GM21576 (cell line): ENCODE measurements around the gene CROCC.

ENCODE experiments used
- ATAC-seq: cut with Tn5 transposase; IDR thresholded peaks from one replicate; pipeline ENCODE4 v1.9.1; 2021; ENCODE audit warnings: mild to moderate bottlenecking, moderate library complexity; ENCODE audit not compliant: unreplicated experiment

CROCC gene

DNA sequence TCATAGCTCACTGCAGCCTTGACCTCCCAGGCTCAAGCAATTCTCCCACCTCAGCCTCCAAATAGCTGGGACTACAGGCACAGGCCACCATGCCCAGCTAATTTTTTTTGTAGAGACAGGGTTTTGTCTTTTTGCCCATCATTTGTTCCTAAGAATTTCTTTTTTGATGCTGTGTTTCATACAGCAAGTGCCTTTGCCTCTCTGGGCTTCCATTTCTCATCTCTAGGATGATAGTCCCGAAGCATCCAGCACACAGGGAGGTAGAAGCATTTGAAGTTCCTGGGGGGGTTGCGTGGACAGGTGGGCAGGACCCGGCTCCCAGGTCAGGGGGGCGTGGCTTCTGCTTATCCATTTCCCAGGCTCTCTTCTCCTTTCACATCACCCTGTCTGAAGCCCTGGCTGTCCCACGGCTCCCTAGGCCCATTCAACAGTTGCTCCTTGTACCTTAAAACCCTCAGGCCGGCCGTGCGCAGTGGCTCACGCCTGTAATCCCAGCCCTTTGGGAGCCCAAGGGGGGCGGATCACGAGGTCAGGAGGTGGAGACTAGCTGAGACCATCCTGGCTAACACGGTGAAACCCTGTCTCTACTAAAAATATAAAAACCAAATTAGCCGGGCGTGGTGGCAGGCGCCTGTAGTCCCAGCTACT, 86.6 kb downstream of the CROCC start:
- no peak for ATAC-seq

DNA sequence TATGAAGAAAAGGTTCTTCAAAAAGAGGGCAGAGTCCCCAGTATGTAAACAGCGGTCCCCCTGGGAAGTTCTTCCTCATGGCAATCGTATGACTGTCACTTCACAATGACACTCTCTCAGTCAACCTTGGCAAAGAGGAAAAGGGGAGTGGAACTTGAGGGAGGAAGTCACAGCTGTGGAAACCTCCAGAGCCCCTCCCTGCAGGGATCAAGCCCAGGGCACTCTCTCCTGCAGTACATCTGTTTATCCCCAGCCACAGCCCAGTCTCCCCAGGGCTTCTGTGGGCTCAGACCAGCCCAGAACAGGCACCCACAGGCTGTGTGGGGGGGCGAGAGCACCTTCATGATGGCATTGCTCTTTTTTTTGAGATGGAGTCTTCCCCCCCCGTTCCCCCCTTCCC, 88.0 kb downstream of the CROCC start:
- no peak for ATAC-seq

DNA sequence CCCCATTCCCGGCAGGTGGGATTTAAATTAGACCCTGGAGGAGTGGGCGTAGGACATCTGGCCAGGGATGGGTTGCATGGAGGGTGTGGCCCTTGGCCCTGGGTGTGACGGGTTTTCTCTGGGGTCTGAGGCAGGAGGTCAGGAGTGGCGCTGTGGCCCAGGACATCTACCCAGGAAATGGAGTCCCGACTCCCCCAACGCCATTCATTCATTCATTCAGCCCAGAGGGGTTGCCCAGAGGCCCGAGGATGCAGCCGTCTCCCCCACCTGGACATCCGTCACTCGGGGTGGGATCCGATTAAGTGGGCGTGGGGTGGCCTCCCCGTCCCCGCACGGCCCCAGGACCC, 89.3 kb downstream of the CROCC start:
- no peak for ATAC-seq

DNA sequence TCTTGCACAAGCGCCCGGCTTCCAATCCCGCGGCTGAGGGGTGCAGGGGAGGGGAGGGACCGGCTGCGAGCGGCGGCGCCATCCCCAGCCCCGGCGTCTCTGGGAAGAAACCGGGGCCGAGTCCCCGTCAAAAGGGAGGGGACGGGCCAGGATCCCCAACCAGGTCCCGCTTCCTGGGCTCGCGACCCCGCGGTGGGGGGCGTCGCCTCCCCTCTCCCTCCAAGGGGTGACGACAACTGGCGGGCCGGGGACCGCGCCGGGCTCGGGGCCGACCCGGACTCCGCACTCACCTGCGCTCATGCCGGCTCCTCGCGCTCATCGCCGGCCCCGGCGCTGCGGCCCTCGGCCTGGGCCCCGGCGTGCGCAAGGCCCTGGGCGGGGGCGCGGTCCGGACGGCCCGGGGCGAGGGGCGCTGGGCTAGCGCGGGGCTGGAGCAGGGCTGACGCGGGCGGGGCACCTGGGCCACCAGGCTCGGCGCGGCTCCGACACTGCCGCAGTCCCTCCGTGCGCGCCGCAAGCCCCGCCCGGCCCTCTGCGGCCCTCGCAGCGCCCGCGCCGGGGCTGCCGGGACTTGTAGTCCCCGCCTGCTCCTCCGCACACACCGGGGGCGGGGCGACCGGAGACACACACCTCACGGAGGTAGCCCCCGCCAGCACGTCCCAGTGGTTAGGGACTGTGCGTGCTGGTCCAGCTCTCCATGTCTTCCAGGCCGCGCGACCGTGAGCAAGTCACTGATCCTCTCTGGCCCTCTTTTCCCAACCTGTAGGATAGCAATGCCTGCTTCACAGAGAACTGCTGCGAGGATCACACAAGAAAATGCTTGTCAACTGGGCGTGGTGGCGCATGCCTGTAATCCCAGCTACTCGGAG, 89.9 kb downstream of the CROCC start, which contains the start of gene ATP13A2:
TSS of gene ATP13A2 (minus strand) at position 490 of the 869 bp plus-strand sequence. CDS start at position 300, 190 bp downstream.
- peak; percentile 79 for ATAC-seq

DNA sequence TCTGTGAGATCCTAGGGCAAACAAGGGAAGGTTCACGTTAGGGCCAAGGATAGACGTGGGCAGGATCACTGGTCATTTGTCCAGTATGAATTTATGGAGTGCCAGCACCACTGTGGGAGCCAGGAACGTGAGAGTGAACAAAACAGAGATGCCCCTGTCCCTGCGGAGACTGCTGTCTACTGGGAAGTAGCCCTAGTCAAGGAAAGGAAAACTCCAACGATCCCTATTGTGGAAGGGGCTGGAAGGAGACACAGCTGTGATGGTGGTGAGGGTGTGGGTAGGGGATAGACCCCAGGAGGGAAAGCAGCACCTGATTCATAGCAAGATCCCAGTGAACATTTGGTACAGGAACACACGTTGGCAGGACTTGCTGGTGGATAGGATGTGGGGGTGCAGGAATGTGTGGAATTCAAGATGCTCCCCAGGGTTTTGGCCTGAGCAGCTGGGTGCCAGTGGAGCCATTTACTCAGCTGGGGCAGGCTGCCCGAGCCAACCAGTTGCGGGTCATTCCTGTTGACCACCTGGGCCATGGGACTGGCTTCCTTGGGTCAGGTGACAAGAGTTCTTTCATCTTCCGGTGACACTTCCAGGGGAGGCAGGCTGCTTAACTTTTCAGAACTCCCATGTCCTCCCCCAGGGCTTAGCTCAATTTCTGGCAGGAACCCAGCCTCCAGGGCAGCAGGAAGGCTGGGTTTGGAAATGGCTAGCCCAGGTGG, 91.2 kb downstream of the CROCC start:
- ATAC-seq: no peak

DNA sequence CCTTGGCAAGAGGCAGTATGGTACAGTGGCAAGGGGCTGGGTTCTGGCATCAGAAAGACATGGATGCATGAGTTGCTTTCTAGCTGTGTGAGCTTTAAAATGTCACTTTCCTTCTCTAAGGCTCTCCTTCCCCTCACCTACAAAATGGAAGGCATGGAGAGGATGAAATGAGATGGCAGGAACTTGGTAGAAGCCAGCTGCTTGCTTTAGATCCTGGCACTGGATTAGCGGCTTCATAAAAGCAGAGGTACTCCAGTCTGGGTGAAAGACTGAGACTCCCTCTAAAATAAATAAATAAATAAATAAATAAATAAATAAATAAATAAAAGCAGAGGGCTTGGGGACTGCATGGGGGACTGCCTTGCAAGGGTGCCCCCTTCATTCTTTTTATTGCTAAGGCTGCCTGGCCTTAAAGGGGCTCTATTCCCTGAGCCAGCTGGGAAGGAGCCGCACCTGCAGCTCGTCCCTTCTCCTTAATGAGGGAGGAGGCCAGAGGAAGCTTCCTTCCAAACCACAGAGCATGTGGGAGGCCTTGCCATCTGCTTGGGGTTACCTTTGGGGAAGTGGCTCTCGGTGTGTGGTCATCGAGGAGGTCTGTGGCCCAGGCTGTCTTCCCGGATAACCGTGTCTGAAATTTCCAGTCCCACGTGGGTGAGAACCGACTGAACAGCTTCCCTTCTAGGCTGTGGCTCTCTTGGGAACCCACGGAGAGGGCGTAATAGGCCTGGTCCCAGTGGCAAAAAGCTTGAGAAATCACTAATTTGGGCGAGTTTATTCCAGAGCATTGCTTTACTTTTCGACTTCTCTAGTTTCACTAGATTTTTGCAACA, 92.0 kb downstream of the CROCC start:
- ATAC-seq: no peak

DNA sequence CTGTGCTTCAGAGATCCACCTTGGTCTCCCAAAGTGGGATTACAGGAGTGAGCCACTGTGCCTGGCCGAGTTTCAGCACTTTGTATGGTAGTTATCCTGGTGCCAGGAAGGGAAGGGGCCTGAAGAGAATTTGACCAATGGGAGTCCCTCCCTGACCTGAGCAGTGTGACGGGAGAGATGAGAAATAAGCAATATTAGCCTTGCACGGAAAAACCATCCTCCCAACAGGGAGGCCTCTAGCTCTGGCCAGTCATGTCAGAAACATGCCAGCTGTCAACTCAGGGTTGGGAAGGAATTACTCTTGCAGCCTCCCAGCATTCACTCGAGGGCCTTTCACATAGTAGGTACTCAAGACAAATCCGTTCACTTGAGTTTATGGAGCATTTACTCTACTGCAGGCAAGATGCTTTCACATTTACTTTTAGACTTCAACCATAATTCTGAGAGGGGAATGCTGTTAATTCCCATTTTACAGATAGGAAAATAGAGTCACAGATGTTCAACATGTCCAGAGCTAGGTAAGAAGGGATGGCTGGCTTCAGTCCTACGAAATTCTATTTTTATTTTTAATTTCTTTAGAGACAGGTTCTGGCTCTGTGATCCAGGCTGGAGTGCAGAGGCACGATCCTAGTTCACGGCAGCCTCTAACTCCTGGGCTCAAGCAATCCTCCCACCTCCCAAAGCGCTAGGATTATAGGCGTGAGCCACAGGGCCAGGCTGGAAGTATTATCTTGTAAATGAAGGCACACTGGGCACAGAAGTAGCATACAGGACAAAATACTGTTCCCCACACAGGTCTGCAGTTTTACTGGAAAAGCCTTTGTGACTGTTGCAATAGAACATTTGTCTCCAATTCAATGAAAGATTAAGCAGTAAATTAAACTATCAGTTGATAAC, 93.2 kb downstream of the CROCC start:
- ATAC-seq: no peak

DNA sequence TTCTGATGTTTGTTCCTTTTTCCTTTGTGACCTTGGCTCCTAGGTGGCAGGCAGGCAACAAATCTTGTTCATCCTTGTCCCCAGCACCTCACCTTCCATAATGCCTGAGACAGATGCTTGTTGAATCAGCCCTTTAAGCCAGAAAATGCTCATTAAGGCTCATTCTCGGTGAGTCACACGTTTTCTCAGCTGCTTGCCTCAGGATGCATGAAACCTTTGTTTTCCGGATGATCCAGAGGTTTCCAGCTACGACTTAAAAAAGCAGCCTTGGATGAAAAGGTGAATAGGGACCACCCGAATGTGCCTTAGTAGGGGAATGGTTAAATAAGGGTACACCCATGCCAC, 94.6 kb downstream of the CROCC start:
- ATAC-seq: no peak

DNA sequence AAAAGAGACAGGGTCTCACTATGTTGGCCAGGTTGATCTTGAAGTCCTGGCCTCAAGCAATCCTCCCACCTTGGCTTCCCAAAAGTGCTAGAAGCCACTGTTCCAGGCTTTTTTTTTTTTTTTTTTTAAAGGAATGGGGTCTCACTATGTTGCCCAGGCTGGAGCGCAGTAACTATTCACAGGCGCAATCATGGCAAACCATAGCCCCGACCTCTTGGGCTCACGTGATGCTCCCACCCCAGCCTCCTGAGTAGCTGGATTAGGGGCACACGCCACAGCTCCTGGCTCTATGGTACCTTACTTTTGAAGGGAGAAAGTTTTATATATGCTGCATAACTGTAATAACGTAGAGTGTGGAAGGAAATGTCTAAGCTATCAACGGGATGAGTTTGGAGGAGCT, 95.7 kb downstream of the CROCC start:
- ATAC-seq: no peak

DNA sequence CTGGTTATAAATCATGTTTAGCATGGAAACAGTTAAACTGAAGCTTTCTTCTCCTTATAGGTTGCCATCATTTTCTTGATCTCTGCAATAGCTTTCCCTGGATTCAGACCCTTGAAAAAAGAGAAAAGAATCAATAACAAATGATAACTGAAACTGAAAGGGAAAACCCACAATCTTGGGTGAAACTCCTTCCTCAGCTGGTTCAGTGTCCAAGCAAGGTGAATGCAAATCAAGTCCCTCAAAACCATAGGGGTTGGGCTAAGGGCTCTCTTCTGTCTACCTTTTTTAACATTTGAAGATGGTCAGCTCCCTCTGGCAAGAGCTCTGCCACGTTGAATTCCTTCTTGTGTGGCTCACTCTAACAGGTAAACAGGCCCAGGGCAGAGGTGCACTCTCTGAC, 97.1 kb downstream of the CROCC start:
- ATAC-seq: no peak

DNA sequence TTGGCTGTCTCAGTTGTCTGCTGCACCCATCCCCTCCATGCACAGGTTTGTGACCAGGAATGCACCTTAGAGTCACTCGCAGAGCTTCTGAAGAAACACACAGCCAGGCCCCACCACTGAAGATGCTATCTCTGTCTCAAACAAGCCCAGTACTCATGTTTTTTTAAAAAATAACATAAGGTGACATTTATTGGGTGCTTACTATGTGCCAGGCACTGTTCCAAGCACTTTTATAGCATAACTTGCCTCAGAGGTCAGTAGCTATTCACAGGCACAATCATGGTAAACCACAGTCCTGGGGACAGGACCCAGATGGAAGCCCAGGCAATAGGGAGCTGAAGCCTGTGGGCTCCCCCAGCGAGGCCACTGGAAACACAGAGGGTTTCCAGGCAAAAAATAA, 98.8 kb downstream of the CROCC start:
- no peak for ATAC-seq

DNA sequence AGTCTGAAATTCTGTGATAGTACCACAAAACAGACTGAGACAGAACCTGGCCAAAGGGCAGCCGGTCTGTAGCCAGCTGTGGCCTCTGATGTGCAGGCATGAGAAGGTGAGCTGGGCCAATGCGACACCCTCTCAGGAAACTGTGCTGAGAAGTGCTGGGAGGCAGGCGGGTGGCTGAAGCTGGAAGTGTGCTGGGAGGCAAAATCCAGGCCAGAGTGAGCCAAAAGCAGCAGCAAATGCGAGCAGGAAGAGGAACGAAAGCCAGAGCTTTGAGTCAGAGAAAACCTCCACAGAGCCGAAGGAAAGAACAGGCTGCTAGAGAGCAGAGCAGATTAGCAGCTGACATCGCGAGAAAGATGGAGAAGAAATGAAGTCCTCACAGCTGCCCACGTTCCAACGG, 100.2 kb downstream of the CROCC start:
- no peak for ATAC-seq
